ENCODE results near the gene NOTCH1.
A peak's percentile ranks its signal among the peaks of the same experiment; 100 is the strongest.

Gene NOTCH1

DNA sequence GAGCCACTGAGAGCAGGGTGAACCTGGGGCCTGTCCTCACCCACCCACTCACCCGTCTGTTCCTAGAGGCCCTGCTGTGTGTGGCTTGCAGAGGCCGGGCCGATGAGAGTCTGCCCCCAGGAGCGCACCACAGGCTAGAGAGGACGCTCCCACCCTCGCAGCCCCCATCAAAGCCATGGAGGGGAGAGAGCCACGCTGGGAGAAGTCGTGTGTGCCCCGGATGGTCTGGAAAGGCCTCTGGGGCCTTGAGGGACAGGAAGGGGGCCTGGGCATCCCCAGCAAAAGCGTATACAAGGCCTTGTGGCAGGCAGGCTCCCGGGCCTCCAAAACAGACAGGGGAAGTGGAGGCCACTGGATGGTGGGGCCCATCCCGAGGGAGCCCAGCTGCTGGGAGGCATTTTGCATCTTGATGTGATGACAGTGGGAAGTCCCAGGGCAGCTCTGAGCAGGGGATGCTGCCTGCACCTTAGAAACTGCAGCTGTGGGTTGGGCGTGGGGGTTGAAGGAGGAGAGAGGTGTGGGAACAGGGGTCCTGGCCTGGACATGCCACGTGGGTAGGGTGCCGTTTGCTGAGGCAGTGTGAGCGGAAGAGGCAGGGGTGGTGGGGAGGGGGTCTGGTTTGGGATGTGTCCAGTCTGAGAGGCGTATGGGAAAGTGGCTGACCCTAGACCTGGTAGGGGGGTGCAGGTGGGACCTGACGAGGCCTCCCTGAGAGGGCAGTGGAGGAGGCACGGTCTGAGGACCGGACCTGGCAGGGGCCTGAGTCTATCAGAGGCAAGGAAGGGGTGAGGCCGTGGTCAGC lies 43.0 kb upstream of the NOTCH1 start:
- H3K4me3 ChIP-seq (replicated peaks; ENCODE audit: insufficient read depth, low read length): no peak overlapping the region
- DNase-seq (ENCODE audit: low read depth in 1 of 2, low spot score in 1 of 2): no peak
- TF ChIP-seq GABPA (IDR thresholded peaks at IDR 0.05; ENCODE audit: low read depth) (no peak), POLR2AphosphoS5 (IDR thresholded peaks at IDR 0.05; ENCODE audit: low read depth) (no peak), SPI1 (IDR thresholded peaks at IDR 0.05; ENCODE audit: borderline replicate concordance, low read depth) (no peak)
- TF ChIP-seq, protein P1, sequence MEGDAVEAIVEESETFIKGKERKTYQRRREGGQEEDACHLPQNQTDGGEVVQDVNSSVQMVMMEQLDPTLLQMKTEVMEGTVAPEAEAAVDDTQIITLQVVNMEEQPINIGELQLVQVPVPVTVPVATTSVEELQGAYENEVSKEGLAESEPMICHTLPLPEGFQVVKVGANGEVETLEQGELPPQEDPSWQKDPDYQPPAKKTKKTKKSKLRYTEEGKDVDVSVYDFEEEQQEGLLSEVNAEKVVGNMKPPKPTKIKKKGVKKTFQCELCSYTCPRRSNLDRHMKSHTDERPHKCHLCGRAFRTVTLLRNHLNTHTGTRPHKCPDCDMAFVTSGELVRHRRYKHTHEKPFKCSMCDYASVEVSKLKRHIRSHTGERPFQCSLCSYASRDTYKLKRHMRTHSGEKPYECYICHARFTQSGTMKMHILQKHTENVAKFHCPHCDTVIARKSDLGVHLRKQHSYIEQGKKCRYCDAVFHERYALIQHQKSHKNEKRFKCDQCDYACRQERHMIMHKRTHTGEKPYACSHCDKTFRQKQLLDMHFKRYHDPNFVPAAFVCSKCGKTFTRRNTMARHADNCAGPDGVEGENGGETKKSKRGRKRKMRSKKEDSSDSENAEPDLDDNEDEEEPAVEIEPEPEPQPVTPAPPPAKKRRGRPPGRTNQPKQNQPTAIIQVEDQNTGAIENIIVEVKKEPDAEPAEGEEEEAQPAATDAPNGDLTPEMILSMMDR (IDR thresholded peaks at IDR 0.05; ENCODE audit: insufficient read depth, low read length): no peak
- TF ChIP-seq, protein P2, sequence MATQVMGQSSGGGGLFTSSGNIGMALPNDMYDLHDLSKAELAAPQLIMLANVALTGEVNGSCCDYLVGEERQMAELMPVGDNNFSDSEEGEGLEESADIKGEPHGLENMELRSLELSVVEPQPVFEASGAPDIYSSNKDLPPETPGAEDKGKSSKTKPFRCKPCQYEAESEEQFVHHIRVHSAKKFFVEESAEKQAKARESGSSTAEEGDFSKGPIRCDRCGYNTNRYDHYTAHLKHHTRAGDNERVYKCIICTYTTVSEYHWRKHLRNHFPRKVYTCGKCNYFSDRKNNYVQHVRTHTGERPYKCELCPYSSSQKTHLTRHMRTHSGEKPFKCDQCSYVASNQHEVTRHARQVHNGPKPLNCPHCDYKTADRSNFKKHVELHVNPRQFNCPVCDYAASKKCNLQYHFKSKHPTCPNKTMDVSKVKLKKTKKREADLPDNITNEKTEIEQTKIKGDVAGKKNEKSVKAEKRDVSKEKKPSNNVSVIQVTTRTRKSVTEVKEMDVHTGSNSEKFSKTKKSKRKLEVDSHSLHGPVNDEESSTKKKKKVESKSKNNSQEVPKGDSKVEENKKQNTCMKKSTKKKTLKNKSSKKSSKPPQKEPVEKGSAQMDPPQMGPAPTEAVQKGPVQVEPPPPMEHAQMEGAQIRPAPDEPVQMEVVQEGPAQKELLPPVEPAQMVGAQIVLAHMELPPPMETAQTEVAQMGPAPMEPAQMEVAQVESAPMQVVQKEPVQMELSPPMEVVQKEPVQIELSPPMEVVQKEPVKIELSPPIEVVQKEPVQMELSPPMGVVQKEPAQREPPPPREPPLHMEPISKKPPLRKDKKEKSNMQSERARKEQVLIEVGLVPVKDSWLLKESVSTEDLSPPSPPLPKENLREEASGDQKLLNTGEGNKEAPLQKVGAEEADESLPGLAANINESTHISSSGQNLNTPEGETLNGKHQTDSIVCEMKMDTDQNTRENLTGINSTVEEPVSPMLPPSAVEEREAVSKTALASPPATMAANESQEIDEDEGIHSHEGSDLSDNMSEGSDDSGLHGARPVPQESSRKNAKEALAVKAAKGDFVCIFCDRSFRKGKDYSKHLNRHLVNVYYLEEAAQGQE (IDR thresholded peaks at IDR 0.05; ENCODE audit: insufficient replicate concordance, low read depth): no peak
- peak overlapping the region; percentile 64 for H3K27ac ChIP-seq (replicated peaks)
- no peaks in the 10 kb centered on the region for H3K27me3 ChIP-seq (ENCODE audit: insufficient read depth, poor library complexity, severe bottlenecking)

DNA sequence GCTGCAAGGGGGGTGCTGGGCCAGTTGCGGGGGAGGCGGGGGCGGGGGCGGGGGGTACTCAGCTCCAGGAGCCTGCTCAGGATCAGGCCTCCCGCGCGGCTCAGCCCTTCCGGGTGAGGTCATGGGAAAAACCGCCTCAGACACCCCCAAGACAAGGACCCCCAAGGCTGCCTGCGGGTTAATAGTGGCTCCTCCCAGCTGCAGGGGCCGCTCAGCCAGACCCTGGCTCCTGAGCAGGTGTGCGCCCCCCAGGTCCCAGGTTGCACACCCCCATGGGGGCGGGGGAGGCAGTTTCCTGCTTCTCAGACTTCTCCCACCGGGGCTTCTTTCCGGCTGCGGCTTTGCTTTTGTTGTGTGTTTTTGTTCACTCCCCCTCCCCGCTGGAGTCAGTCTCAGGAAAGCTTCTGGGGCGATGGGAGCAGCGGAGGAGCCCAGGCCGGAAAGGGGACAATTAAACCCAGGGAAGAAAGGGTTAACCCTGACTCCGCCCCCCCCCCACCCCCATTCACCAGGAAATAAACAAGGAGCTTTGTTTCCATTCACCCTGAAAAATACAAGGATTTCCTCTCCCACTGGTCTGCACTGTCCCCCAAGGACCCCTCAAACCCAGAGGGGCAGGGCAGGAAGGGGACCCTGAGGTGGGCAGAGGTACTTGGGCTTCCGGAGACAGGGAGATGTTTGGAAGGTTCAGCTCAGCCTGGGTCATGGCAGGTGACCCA lies 42.3 kb upstream of the NOTCH1 start:
- peak overlapping the region; percentile 64 for H3K27ac ChIP-seq (replicated peaks)
- TF ChIP-seq, protein P2 (IDR thresholded peaks at IDR 0.05; ENCODE audit: insufficient replicate concordance, low read depth): no peak
- peak; percentile 57; the same call in 1 of the 2 replicates for TF ChIP-seq POLR2AphosphoS5 (IDR thresholded peaks at IDR 0.05; ENCODE audit: low read depth)
- DNase-seq (ENCODE audit: low read depth in 1 of 2, low spot score in 1 of 2): peak in 1 of 2 experiments; percentile 61
- no peak overlapping the region for H3K4me3 ChIP-seq (replicated peaks; ENCODE audit: insufficient read depth, low read length)
- H3K27me3 ChIP-seq (ENCODE audit: insufficient read depth, poor library complexity, severe bottlenecking): no peaks in the 10 kb centered on the region

DNA sequence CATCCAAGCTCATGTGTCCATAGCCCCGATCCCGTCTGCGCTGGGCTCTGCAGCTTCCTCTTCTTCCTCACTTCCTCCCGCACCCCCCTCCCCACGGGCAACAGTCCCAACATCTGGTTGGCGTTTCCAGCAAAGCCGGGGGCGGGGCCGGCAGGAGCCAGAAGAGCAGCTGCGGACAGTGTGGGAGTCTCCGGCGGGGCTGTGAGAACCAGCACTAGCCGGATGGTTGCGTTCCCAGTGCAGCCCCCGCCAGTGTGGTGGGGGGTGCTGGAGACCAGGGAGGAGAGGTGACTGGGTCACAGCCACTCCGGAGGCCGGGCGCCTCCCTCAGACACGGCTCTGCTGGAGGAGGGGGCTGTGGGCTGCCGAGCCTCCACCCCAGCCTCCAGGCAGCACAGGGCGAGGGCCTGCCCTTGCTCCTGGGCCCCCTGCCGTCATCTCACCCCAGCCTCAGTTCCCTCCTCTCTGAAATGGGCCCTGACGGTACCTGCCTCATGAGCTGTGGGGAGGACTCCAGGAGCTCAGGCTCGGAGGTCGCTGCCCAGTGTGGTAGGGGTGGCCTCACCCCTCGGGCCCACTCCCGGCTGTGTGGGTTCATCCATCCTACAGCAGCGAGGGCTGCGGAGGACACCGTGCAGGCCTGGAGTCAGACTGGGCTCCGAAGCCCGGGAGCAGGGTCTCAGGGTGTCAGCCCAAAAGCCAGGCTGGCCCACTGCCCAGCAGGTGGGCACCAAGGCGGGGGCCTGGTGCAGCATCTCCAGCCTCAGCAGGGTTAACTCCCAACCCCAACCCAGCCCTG lies 41.5 kb upstream of the NOTCH1 start:
- Histone ChIP-seq H3K4me3 (replicated peaks; ENCODE audit: insufficient read depth, low read length) (0 out of 2 replicates have a peak overlapping the region, but pooled peaks have one; percentile 1), H3K27ac (replicated peaks) (peak overlapping the region; percentile 64), H3K27me3 (ENCODE audit: insufficient read depth, poor library complexity, severe bottlenecking) (no peaks in the 10 kb centered on the region)
- no peak for TF ChIP-seq GABPA (IDR thresholded peaks at IDR 0.05; ENCODE audit: low read depth)
- peak; percentile 96; the same call in 1 of the 2 replicates for TF ChIP-seq SPI1 (IDR thresholded peaks at IDR 0.05; ENCODE audit: borderline replicate concordance, low read depth)
- TF ChIP-seq, protein P1 (IDR thresholded peaks at IDR 0.05; ENCODE audit: insufficient read depth, low read length): no peak
- TF ChIP-seq, protein P2 (IDR thresholded peaks at IDR 0.05; ENCODE audit: insufficient replicate concordance, low read depth): no peak
- peak; percentile 89 for TF ChIP-seq POLR2AphosphoS5 (IDR thresholded peaks at IDR 0.05; ENCODE audit: low read depth)
- DNase-seq (ENCODE audit: low read depth in 1 of 2, low spot score in 1 of 2): peak; percentile 94 to 97

Data from HL-60 (cell line).